ENCODE data around the gene ARHGAP22.

ARHGAP22 gene

DNA sequence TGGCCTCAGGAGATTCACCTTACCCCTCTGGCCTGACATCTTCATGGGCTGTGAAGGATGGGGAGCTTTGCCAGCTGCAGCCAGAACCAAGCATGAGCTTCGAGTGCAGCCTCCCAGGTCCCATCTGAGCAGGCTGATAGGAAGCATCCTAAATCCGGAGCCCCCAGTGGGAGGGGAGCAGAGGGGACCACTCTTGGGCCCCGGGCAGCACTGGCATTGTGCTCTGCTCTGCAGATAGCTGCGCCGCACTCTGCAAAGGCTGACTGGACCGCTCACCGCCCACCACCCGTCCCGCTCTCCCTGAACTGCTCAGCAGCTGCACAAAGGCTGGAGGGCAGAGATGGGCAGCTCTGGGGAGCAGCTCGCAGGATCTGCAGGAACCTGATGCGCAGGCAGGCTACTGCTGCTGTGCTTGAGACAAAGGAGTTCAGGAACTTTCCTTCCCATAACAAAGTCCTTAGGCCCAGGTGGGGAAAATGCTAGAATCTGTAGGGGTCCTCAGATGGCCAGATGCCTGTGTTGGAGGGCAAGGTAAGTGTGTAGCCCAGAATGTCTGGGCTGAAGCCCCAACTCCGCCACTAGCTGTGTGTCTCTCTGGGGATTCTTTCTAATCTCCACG lies 51.8 kb downstream of the ARHGAP22 start:
- no peak for DNase-seq (ENCODE audit: low read depth)

DNA sequence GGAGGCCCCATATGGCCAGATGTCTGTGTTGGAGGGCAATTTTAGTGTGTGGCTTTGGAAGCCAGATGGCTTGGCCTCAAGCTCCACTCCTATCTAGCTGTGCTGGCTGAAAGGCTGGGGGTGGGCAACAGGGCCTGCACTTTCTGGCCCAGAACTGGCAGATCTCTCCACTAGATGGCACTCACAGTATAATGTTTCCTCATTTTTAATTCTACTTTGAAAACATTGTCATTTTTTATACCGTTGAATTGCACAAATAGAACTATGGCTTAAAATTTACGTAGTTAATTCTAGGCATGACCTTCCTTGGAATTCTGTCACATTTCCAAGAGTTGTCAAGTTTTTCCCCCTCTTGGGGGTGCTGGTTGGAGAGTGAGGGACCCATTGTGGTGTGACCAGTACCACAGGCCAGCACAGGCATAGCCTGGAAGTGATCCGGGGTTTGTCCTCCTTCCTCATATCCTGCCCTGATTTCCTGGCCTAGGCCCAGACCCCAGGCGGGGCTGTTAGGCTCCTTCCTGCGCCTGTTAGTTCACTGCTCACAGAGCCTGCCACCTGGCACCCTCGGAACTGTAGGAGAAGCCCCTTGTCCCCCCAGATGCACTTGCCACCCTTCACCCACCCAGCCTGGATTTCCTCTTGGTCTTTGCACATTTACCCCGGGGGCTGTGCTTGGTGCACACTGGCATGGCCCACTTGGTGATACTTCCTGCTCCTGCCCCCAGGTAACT lies 52.8 kb downstream of the ARHGAP22 start:
- DNase-seq (ENCODE audit: low read depth): peak; percentile 69

DNA sequence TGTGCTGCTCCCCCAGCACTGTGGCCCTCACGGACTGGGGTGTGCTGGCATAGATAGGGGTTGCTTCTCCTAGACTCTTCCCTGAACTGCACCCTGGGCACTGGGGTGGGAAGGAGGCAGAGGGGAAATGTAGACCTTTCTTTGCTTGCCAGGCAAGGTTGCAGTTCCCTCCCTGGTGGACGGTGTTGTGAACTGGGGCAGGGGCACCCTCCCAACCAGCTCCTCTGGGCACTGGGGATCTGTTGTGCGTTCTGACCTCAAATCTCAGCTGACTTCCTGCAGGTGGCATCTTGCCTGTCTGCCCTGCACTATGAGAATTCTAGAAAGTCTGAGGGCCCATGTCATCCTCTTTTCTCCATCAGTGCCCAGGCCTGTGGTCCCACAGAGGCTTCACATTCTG lies 53.9 kb downstream of the ARHGAP22 start:
- DNase-seq (ENCODE audit: low read depth): no peak

DNA sequence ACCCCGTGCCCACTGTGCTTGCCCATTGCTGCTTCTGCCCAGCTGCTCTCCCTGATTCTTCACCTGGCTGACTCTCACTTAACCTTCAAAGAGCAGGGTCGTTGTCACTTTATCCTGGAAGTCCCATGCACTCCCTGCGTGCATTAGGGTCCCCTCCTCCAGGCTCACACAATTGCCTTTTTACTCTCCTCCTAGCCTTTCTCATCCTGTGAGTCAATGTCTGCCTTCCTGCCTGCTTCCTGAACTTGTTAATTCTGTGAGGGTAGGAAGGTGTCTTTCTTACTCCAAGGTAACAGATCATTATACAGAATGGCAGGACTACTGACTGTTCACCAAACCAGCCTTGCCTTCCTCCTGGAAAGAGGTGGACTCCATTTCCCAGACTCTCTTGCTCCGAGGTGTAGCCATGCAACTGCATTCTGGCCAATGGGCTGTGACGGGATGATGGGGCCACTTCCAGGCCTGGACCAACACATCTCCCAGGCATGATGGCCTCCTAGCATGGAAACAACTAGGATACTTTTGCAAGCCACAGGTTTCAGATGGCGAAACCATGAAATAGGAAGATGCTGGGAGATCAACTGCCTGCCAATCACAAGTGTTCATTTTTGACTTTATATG lies 54.7 kb downstream of the ARHGAP22 start:
- no peak for DNase-seq (ENCODE audit: low read depth)

DNA sequence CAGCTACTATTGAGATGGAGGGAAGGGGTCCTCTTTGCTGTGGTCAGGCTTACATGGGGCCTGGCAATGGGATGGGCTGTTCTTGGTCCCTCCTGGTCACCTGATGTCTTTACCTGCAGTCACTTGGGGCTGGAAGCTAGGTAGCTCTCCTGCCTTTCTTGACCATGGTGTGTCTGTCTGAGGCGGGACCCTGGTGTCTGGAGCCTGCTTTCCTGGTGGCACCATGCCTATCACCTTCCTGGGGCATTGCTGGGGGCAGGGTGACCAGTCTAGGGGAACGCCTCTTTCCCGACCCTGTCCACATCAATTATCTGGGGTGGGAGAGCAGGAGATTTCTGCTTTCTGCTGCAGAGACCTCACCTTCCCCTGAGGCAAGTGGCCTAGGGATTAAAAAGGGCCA lies 55.6 kb downstream of the ARHGAP22 start:
- no peak for DNase-seq (ENCODE audit: low read depth)

DNA sequence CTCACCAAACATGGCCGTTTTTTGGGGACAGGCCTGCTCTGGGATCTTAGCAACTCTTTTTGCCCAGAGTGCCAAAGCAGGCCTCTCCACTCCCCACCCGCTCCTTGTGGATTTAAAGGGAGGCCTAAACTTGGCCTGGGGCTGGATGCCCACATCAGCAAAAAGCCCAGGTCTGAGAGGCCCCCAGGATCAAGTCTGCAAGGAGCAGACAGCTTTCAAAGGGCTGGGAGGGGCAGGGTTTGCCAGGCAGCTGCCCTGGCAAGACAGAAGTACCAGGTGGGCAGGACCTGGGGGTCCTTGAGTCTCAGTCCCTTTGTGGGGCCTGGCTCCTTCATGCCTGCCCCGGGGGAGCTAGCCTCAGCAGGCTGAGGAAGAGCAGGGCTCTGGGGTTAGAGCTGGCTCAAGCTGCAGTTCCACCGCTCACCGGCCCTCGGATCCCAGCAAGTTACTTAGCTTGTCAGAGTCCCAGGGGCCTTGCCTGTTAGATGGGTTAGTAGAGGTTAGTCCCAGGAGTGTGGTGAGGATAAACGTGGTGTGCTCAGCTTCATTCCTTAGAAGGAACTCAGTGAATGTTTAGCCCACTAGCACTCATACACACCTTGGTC lies 56.2 kb downstream of the ARHGAP22 start:
- no peak for DNase-seq (ENCODE audit: low read depth)

DNA sequence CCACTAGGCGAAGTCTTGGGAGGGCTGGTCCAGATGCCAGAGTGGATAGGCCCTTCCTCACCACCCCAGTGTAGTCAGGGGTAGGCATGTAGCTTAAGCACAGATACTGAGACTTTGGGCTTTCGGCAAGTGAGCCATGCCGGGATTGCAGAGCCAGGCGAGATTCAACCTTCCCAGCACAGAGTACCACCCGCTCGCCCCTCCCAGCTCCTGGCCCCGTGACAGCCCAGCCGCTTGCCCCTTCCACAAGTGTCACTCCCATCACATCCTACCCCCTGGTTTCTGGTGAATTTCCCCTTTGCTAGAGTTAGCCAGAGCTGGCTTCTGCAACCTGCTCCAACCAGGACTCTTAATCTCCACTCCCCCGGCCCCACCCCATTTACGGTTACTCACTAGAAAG lies 56.9 kb downstream of the ARHGAP22 start:
- DNase-seq (ENCODE audit: low read depth): no peak

DNA sequence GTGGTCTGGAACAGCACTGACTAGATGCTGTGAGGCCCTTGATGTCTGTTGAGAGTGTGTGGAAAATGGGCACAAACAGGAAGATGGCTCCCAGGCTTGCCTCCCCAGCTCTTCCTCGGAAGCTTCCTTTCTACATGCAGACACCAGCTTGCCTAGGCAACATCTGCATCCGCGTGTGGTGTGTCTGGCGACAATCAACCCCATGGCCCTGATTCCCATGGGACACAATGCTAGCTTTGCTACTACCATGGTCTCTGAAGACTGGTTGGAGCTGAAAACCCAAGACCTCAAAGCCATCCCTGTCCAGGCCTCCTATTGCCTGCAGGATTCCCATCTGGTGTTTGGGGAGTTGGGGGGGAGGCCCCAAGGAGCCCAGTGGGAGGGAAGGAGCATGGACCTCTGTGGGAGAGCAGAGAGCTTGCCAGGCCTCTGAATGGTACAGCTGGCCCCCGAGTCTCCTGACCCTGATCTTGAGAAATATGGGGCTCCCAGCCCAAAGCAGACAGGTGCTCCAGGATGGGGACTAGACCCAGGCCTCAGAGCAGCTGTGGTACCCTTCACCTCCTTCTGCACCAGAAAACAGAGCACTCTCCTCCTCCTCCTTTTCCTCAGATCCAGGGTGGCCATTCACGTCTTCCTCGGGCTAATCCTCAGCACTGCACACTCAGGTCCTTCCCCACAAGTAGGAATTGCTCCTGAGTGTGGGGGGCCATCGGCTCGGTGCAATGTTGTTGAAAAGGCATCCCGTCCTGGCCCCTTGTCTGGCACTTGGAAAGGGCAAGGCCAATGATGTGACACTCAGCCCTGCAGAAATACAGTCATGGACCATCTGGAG lies 57.6 kb downstream of the ARHGAP22 start:
- DNase-seq (ENCODE audit: low read depth): no peak

DNA sequence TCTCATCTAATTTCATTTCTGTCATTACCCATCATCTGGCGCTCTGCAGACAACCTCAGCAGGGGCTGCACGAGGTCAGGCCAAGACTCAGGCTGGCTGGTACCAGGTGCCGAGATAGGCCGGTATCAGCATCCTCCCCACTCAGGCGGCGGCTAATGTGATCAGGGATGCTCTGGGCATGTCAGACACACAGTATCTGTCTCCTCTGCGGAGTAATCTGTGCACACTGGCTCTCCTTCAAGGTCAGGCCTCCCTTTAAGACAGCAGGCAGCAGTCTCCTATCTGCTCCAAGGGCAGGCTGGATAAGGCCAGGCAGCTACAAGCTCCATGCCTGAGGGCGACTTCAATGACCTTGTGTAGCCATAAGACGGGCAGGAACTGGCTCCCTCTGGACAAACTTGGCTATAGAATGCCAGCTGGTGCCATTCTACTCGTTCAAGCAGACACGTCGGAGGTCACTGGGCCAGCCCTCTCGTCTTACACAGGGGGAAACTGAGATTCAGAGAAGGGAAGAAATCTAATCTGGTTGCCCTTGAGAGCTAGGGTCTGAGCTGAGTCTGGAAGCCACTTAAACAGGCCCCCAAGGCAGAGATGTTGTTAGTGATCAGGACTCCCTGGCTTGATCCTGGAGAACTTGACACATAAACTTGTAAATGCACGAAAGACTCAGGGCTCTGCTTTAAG lies 59.3 kb downstream of the ARHGAP22 start:
- DNase-seq (ENCODE audit: low read depth): no peak

DNA sequence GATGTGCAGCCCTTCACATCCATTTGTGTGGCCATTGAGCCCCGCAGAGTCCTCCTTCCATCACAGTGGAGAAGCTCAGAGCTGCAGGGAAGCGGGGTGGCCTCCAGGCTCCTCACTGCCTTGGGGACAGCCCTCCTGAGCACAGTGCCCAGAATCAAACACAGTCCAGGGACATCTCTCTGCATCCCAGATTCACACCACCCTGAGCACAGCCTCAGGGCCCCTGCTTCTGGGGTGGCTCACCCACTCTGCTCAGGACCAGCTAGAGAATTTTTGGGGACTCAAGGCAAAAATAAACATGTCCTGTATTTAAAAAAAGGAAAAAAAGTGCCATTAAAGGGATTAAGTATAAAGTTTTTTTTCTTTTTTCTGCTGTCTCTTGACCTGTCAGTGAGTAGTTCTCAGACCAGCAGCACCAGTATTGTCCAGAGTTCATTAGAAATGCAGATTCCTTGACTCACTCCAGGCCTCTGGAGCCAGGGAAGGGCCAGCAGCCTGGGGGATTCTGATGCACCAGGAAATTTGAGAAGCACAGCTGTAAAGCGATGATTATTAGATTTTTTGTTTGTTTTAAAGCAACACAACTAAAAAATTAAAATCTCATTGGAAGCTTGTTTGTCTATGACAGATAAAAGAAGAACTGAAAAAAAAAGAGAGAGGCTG lies 61.6 kb downstream of the ARHGAP22 start:
- peak; percentile 52 for DNase-seq (ENCODE audit: low read depth)

DNA sequence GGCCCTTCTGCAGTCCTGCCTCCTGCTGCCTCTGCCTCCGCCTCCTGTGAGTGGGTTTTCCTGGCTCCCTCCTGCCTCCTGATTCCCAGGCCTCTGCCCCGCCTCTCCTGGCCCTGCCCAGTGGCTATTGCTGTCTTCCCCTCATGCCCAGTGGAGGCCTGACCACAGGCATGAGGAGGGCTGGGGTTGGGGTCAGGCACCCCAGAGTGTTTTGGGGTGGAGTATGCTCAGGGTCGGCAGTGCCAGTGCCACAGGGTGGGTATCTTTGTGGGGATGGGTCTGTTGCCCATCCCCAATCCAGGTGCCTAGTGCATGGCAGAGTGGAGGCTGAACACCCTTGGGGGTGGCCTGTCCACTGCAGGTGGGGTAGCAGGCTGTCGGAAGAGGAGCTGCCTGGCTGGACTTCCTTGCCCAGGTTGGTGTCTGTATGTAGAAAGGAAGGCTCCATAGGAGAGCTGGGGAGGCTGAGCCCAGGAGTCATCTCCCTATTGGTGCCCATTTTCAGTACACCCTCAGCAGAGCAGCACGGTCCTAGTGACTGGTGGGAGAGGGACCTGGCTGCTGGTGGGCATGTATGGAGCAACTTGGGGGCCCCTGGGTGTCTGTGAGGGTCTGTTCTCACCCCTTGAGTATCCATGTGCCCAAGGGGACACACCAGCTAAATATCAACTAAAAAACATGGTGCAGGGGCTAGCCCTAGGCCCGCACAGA lies 62.2 kb downstream of the ARHGAP22 start:
- DNase-seq (ENCODE audit: low read depth): peak; percentile 32

DNA sequence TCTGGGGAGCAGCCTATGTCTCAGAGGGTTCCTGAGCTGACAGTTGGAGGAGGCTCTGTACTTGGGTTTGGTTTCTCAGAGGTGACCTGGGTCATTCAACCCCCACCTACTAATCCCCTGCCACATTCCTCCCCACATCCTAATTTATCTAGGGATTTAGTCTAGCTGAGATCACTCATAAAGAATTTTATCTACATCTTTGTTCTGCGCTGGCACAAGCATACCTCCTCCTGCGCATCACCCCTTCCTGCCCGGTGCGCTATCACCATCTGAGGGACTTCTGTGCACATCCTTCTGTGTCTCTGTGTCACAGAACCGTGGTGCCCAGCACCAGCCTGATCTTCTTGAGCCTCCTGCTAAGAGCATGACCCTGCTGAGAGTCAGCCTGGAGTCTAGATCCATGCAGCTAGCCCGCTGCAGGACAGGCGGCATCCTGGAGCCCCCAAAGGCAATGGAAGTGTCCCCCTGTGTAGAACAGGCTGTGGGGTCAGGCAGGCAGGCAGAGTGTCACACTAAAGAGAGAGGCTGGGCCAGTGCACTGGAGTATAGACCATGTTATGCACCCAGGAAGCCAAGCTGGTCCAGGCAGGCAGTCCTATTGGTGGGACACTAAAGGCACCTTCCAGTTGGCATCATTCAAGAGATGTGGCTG lies 63.6 kb downstream of the ARHGAP22 start:
- DNase-seq (ENCODE audit: low read depth): peak; percentile 66

DNA sequence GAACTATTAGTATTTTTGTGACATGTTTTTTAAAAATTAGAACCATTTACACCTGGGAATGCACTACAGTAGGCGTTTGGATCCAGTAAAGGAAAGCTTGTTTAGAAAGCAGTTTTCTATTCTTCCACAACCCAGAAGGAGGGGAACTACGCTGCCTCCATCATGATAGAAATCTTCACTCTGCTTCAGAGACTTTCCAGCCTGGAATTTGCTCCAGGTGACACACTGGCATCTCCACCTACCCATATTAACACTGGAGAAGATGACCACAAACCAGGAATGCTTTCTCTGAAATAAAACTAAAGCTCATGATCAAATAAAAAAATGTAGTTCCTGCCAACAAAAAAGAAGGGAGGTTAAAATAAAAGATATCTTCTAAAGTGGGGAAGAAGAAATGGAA lies 66.3 kb downstream of the ARHGAP22 start:
- DNase-seq (ENCODE audit: low read depth): no peak

DNA sequence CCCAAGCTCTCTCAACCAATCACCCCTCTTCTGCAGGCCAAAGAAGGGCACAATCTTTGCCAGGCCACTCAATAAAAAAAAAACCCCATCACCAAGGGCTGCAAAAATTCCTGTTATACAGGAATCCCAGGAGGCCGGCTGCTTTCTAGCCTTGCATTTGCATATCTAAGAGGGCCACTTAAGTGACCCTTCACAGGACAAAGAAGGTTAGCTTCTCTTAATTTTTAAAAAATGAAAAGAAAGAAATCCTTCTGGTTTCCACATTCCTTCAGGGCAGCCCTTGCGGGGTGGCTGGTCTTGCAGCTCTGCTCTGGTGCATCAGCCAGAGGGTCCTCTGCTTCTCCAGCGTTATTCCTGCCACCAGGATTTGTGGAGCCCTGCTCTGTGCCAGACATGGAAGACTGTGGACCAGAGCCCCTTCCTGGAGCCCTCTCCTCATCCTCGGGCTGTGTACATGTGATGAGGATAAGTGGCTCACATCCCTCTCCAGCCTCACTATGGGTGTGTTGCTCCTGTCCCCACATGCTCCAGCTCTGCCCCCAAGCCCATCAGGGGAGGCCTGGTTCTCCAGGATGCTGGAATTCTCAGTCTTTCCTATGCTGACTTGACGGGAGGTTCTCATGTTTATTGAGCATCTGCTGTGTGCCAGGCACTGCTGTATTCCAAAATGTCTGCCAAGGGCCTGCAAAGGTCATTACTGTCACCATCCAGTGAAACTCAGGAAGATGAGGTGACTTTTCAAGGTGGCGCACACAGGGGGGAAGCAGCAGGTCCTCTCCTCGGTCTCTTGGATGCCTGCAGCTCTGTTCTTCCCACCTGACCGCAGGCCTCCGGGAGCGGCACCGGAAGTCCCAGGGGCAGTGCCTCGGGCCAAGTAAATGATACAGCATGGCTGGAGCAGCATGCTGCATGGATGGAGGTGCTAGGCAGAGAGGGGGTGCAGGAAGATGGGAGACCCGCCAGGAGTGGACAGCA lies 67.7 kb downstream of the ARHGAP22 start:
- no peak for DNase-seq (ENCODE audit: low read depth)

DNA sequence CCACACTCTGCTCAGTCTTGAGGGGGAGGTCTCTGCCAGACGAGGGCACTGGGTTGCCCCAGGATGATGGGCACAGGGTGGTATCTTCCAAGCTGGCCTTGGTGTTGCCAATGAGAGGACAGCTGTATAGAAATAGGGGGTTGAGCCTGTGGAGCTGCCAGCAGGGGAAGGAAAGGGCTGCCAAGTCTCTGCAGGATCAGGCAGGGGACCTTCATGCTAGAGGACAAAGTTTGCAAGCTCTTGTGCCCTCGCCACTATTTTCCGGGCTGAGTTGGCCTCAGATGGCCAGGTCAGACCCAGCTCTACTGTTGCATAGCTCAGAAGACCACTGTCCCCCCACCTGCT lies 68.7 kb downstream of the ARHGAP22 start:
- no peak for DNase-seq (ENCODE audit: low read depth)

DNA sequence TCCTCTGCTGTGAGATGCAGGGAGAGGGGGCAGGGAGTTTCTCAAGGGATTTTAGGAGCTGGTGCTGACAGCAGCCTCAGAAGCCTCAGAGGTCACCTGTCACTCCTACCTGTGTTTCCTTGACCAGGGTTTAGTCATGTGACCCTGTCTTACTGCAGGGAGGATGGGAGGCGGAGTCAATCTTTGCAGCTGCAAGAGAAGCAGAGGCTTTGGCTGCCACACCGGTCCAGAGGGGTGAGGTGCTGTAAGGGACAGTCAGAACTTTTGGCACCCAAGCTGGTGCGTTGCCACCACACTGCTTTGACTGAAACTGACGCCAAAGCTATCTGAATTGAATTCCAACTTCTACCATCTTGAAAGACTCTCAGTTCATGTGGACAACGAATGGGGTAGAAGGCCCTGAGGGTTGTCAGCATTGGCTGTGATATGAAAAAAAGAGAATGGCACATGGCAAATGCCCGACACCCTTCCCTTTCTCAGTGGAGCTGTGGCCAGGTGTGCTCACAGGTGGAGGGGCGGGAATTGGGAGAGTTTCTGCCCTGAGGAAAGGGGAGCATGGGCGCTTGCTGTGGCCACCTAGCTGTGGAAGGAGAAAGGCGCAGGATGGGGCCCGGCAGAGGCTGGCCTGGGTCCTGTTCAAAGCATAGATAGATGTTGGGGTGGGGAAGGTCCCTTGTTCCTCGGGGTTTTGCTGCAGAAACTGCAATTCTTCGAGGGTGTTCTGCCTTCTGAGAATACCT lies 69.3 kb downstream of the ARHGAP22 start:
- no peak for DNase-seq (ENCODE audit: low read depth)

DNA sequence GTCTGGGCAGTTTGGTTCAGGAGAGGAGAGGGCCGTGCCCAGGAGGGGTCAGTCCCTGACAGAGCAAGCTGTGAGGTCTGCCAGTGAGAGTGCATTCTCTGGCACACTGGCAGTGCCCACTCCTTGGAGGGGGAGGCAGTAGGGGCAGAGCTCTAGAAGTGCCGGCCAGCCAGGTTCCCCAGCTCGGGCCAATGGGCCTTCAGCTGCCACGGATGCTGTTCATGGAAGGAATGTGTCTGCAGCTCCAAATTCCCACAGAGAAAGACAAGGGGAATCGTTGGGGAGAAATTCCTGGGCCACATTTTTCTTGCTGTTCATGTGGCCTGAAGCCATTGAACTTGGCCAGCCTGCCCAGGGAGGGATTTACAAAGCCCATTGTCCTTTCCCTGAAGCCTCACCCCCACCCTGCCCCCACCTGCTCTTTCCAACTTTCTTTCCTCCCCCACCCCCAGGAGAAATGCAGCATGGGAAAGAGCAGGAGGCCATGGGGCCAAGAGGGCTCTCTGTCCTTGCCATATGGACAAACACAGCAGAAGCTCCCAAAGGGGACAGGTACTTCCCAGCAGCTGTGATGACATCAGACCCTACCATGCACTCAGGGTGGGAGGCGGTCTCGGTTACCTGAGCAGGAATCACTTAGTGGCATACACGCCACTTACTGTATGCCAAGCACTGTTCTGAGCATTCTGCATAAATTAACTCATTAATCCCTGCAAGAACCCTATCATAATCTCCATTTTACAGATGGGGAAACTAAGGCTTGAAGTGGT lies 70.7 kb downstream of the ARHGAP22 start:
- peak; percentile 87 for DNase-seq (ENCODE audit: low read depth)
